ENCODE data around the gene CHST14. TPM values are rescaled to one million over a fixed set of nuclear protein-coding genes. Genes with fewer than 3 reads are reported as not detected.

CHST14 gene
- total and polyA plus RNA-seq, 11 donors: 6.0 to 10.8 (median 8.0) TPM

- intact Hi-C loops (cut with DNase I): loop anchor here in 1 of 10 donors (10.0 kb wide), 1 partner anchor 640 kb away; no protein-coding TSS in a partner anchor
- no peak for ATAC-seq
- DNase-seq: no peak
- H3K4me3 ChIP-seq: no peak overlapping the region
- H3K4me1 ChIP-seq: peaks cover 0 to 3% (median 0%) of the 10 kb centered on the region in 12 donors
- no peaks in the 10 kb centered on the region for H3K9me3 ChIP-seq
- peaks cover 0 to 77% (median 58%) of the 10 kb centered on the region in 9 donors for H3K36me3 ChIP-seq
- TF ChIP-seq CTCF (IDR thresholded peaks at IDR 0.05) (no peak), POLR2A (IDR thresholded peaks at IDR 0.05) (no peak)
- whole genome bisulfite sequencing, 4 donors: 90 to 97% (median 94%) methylated on average over 3 of the region's 3 CpGs
- H3K27me3 ChIP-seq: no peaks in the 10 kb centered on the region
- H3K27ac ChIP-seq: no peak overlapping the region
Observed at GRCh38 chr15:40464595-40465185, 6.1 kb upstream of the CHST14 start.

GRCh38 chr15:40465939-40466338 lies 4.8 kb upstream of the CHST14 start:
- intact Hi-C loops (cut with DNase I): loop anchor here in 1 of 10 donors (10.0 kb wide), 1 partner anchor 639 kb away; no protein-coding TSS in a partner anchor
- Histone ChIP-seq H3K9me3 (no peaks in the 10 kb centered on the region), H3K27me3 (no peaks in the 10 kb centered on the region), H3K4me3 (no peak overlapping the region), H3K27ac (no peak overlapping the region), H3K4me1 (peaks cover 0 to 11% (median 7%) of the 10 kb centered on the region in 12 donors), H3K36me3 (peaks cover 0 to 65% (median 49%) of the 10 kb centered on the region in 9 donors)
- DNase-seq (peak in 1 of 5 donors; percentile 11), ATAC-seq (no peak)
- no peak for TF ChIP-seq POLR2A (IDR thresholded peaks at IDR 0.05)
- no peak for TF ChIP-seq CTCF (IDR thresholded peaks at IDR 0.05)
- 95 to 100% (median 96%) methylated on average over 7 to 10 of the region's 10 CpGs for WGBS, 4 donors

DNA sequence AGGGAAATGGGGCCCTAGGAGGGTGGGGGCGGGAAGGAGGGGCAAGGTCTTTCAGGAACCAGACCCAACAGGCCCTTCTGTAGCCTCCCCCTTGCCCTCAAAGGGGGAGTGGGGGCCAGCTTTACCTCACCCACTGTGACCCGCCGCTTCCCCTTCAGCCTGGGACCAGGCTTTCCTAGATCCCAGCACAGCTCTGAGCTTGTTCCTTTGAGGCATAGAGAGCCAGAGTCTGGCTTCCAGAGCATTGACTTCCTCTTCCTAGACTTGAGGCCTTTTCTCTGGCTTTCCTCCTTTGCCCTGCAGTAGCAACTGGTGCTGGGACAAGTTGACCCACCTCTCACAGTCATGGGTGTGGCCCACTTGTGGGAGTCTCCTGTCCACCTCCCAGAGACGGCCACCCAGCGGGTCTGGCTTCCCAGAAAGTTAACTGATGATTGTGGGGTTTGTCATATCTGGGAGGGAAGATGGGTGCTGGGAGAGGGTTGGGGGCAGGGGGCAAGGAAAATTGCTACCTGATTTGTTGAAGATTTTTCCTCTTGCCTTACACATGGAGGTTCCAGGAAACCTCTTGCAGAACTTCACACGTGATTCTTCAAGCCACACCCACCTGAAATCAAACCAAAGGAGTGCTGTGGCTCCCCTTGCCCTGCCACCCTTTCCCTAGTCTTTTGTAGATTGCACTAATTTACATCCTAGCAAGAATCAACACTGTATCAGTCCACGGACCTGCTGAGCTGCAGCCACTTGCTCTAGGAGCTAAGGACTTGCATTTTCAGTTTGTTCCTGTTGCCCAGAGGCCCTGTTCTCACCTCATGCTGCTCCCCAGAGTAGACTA lies 4.1 kb upstream of the CHST14 start:
- DNase-seq: peak in 1 of 5 donors; percentile 25
- Histone ChIP-seq H3K27ac (no peak overlapping the region), H3K4me3 (no peak overlapping the region), H3K9me3 (no peaks in the 10 kb centered on the region), H3K4me1 (peaks cover 0 to 17% (median 9%) of the 10 kb centered on the region in 12 donors), H3K36me3 (peaks cover 0 to 58% (median 47%) of the 10 kb centered on the region in 9 donors), H3K27me3 (no peaks in the 10 kb centered on the region)
- TF ChIP-seq CTCF (IDR thresholded peaks at IDR 0.05): no peak
- no peak for TF ChIP-seq POLR2A (IDR thresholded peaks at IDR 0.05)
- WGBS, 4 donors: 75 to 85% (median 77%) methylated on average over 7 of the region's 7 CpGs
- intact Hi-C loops (cut with DNase I): loop anchor here in 1 of 10 donors (10.0 kb wide), 1 partner anchor 638 kb away; no protein-coding TSS in a partner anchor
- no peak for ATAC-seq

GRCh38 chr15:40467261-40467615 lies 3.5 kb upstream of the CHST14 start:
- no peaks in the 10 kb centered on the region for H3K9me3 ChIP-seq
- no peak for ATAC-seq
- peak in 1 of 5 donors; percentile 5 for DNase-seq
- H3K4me3 ChIP-seq: no peak overlapping the region
- TF ChIP-seq CTCF (IDR thresholded peaks at IDR 0.05): no peak
- no peak for TF ChIP-seq POLR2A (IDR thresholded peaks at IDR 0.05)
- H3K27ac ChIP-seq: no peak overlapping the region
- no peaks in the 10 kb centered on the region for H3K27me3 ChIP-seq
- peaks cover 0 to 23% (median 14%) of the 10 kb centered on the region in 12 donors for H3K4me1 ChIP-seq
- intact Hi-C loops (cut with DNase I): loop anchor here in 1 of 10 donors (10.0 kb wide), 1 partner anchor 638 kb away; no protein-coding TSS in a partner anchor
- H3K36me3 ChIP-seq: peaks cover 0 to 53% (median 41%) of the 10 kb centered on the region in 9 donors

Measured in heart left ventricle (tissue), 16 donors.